GM21423 (cell line): ENCODE measurements around the gene SAP130.

Source experiments
- ATAC-seq: cut with Tn5 transposase; IDR thresholded peaks from one replicate; pipeline ENCODE4 v1.9.1; 2021; ENCODE audit warnings: mild to moderate bottlenecking, moderate library complexity; ENCODE audit not compliant: unreplicated experiment

Gene SAP130

GRCh38 chr2:128027801-128028667 is at the start of gene SAP130:
Gene SAP130 (minus strand): TSS chr2:128028059. CDS start chr2:128026292, 1,767 bp downstream.
- peak; percentile 78 for ATAC-seq

- no peak for ATAC-seq
These were observed 48.7 kb upstream of the SAP130 start for GRCh38 chr2:128076461-128077106.

GRCh38 chr2:128073278-128073677 is 45.4 kb upstream of the SAP130 start:
- ATAC-seq: no peak

- ATAC-seq: no peak
These were observed 41.9 kb upstream of the SAP130 start for GRCh38 chr2:128069769-128070168.

- no peak for ATAC-seq
These were observed 36.5 kb upstream of the SAP130 start for GRCh38 chr2:128064353-128064752.

GRCh38 chr2:128062571-128062970 is 34.7 kb upstream of the SAP130 start:
- ATAC-seq: no peak

GRCh38 chr2:128058114-128058513 is 30.3 kb upstream of the SAP130 start:
- no peak for ATAC-seq

- no peak for ATAC-seq
These were observed 29.5 kb upstream of the SAP130 start for GRCh38 chr2:128057334-128057733.

GRCh38 chr2:128054104-128054885 is 26.4 kb upstream of the SAP130 start:
- ATAC-seq: no peak

GRCh38 chr2:128053331-128053730 is 25.5 kb upstream of the SAP130 start:
- ATAC-seq: no peak

GRCh38 chr2:128043041-128043440 is 15.2 kb upstream of the SAP130 start:
- ATAC-seq: no peak

- ATAC-seq: no peak
These were observed 13.7 kb upstream of the SAP130 start for GRCh38 chr2:128041561-128041960.

GRCh38 chr2:128040166-128040771 is 12.4 kb upstream of the SAP130 start:
- ATAC-seq: no peak

- ATAC-seq: no peak
These were observed 11.7 kb upstream of the SAP130 start for GRCh38 chr2:128039535-128039934.

GRCh38 chr2:128038411-128038810 is 10.6 kb upstream of the SAP130 start:
- no peak for ATAC-seq

GRCh38 chr2:128037649-128038048 is 9.8 kb upstream of the SAP130 start:
- no peak for ATAC-seq

- ATAC-seq: no peak
These were observed 9.1 kb upstream of the SAP130 start for GRCh38 chr2:128036748-128037607.

GRCh38 chr2:128032092-128032491 is 4.2 kb upstream of the SAP130 start:
- ATAC-seq: no peak

GRCh38 chr2:128028668-128029054 is 802 bp upstream of the SAP130 start:
- ATAC-seq: no peak

- ATAC-seq: peak; percentile 80
These were observed 520 bp downstream of the SAP130 start for GRCh38 chr2:128027278-128027800.
